ENCODE data around the gene TRPV6.
A peak's percentile ranks its signal among the peaks of the same experiment; 100 is the strongest.

Gene TRPV6

DNA sequence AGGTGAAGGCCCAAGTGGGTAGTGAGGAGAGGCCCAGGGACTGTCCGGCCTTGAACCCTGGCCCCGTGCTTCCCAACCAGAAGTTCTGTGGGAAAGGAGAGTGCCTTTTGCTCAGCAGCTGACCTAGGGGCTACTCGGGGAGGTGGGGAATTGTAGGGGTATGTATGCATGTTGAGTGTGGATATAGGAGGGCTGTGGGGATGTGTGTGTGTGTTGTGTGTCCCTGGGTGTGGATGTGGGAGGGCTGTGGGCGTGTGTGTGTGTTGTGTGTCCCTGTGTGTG is 18.5 kb downstream of the TRPV6 start:
- DNase-seq, result no peak

GRCh38 chr7:142866361-142867096 is 19.0 kb downstream of the TRPV6 start:
- no peak for DNase-seq

GRCh38 chr7:142865766-142866165 is 19.8 kb downstream of the TRPV6 start:
- no peak for DNase-seq

- DNase-seq, result no peak
Observed at GRCh38 chr7:142864980-142865747, 20.4 kb downstream of the TRPV6 start.

- no peak for DNase-seq
Observed at GRCh38 chr7:142863891-142864685, 21.5 kb downstream of the TRPV6 start.

GRCh38 chr7:142862786-142863400 is 22.7 kb downstream of the TRPV6 start:
- no peak for DNase-seq

GRCh38 chr7:142862351-142862750 is 23.2 kb downstream of the TRPV6 start:
- DNase-seq, result no peak

- DNase-seq, result no peak
Observed at GRCh38 chr7:142860968-142861367, 24.6 kb downstream of the TRPV6 start.

DNA sequence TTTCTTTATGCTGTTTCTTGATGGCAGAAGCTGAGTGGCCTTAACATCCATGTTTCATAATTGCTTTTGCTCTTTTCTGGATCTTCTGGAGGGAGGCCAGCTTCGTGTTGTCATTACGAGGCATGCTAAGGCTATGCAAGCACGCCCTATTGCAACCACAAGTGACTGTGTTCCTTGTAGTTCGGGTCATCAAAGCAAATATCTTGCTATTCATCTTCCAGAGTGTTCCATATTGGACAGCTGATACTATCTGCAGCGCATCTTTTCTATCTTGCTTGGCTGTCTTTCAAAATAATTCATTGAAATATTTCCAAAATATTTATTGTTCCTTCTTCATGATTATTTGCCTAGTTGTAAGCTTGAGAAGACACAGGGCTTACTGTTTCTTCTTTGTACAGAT is 25.7 kb downstream of the TRPV6 start:
- peak; percentile 51 for DNase-seq

DNA sequence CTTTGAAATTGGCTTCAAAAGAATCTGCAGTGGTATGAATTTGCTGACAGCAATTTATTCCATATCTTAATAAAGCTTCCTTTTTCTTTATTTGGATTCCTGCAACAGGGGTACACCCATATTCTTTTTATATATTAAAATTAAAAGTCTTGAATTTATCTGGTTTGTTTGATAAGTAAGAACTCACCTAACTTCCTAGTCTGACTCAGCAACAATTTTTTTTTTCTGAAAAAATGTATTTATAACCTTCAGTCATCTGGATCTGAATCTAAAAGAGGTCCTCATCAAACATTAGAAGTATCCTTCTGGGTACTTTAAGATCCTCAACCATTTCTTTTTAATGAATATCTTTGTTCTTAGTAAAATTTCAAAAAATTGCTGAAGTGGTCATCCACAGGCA is 26.1 kb downstream of the TRPV6 start:
- no peak for DNase-seq

- DNase-seq, result no peak
Observed at GRCh38 chr7:142857625-142858024, 27.9 kb downstream of the TRPV6 start.

DNA sequence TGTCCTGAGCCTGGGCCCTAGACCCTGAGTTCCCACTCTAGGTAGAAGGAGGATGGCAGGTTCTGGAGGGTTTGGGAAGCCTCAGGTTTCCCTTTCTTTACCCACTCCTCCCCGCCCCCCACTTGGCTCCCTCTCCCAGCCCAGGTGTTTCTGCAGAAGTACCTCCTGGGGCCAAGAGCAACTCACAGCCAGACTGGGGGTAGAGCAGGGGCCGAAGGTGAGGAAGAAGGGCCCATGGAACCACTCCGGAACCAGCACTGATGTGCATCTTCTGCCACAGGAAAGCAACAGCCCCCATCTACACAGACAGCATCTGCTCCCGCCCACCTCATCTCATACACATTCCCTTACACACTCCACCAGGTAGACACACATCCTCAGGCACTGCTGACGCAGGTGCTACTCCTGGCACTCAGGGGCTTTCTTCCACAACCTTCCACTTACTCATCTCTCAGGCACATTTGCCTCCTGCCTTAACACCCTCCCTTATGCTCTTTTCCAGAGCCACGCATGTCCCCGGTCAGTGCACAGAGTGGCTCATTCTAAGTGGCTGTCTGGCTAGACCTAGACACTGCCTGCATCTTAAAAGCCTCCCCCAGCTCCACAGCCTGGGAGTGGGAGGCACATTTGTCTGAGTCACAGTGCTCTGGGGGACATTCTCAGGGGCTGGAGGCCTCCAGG is 28.8 kb downstream of the TRPV6 start:
- DNase-seq, result no peak

DNA sequence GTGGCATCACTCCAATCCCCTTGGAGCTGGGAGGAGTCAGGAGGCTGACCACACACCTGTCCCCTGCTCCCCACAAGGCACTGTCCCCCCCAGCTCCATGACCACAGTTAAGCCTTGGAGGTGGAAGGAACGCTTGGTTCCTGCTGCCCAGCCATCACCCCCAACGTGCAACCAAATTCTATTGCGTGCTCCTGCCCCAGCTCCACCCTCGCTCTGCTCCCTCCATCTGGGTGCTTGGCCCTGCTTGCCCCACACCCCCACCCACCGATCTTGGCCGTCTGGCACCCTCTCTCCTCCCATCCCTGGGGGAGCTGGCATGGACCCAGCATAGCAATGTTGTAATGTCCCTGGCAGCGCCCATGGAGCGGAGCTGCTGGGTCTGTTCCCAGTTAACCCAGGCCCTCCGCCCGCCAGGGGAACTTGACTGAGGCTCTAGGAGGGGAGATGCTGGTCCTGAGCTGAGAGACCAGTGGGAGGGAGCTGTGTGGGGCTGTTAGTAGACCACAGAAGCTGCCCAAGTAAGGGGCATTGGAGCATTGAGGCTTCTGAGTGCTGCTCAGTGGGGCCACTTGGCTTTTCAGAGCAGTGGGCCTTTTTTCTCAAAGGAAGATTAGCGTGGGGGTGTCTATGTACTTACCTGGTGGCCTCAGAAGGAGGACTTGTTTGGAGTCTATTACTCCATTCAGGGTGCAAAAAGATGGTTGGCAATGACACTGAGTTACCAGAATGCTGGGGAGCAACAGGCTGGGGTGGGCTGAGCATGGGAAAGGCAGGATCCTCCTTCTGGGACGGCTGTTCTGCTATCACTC is 29.6 kb downstream of the TRPV6 start:
- DNase-seq, result no peak

GRCh38 chr7:142855114-142855743 is 30.3 kb downstream of the TRPV6 start:
- no peak for DNase-seq

GRCh38 chr7:142854372-142855113 is 31.0 kb downstream of the TRPV6 start, which contains the start of gene EPHB6:
EPHB6 (plus strand) TSS chr7:142855076; CDS start chr7:142863228, 8,152 bp downstream.
- peak; percentile 23 for DNase-seq

- DNase-seq, result peak; percentile 46
Observed at GRCh38 chr7:142853739-142854371, 31.7 kb downstream of the TRPV6 start.

DNA sequence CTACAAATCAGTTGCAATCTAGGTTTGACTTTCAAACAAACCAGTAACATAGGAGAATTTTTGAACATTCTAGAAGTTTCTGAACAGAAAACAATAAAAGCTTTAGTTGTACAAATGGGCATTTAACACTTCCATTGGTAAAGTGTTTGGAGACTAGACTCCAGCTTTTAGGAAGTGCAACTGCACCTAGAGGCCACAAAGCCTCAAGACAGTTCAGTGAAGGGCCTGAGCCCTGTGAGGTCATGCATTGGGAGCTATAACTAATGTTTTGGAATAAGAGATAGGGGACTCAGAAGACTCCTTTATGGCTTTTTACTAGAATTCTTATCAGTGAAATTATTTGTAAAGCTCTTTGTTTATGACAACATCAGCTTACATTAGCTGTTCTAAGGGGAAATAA is 33.6 kb downstream of the TRPV6 start:
- DNase-seq, result no peak

DNA sequence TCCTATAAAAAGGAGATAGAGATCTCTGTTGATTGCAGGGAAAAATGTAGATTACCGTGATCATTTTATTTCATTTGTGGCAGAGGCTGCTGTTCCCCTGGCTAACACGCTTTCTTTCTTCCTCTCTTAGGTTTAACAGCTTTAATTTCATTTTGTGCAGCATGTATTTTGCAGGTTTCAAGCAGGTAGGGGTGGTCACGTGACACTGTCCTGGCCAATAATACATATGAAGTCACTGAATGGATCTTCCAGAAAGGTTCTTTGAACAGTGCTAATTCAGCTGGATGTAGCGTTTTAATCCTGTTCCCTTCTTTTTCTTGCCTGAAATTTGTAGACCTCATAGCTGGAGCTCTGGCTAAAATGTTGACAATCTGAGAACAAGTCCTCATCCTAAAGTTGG is 34.3 kb downstream of the TRPV6 start:
- no peak for DNase-seq

- no peak for DNase-seq
Observed at GRCh38 chr7:142847353-142847752, 38.2 kb downstream of the TRPV6 start.

DNA sequence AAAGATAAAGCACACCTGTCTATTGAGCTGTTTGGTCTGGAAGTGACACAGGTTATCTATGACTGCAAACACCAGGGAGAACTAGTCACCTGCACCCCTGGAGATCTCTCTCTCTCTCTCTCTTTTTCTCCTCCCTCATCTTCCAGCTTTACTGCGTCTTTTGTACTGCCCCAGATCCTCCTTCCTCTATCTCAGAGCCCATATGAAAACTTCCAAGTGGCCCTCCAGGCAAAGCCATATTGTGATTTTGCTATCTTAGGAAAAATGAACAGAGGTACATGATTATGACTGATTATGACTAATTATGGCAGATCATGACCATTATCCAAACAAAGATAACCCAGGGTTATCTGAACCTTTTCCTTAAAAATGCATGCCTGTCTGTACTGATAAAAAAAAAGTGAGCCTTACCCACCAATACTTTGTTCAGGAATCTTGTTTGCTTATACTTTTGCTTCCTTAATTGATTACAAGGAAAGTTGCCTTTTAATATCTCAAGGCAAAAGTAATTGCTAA is 43.2 kb downstream of the TRPV6 start:
- no peak for DNase-seq

Data from amniotic stem cell (primary cell).